ENCODE measurements around the gene SNRPD2.
A peak's percentile ranks its signal among the peaks of the same experiment; 100 is the strongest.

Gene SNRPD2

GRCh38 chr19:45650722-45651121 is 41.0 kb downstream of the SNRPD2 start:
- TF ChIP-seq, protein P1, sequence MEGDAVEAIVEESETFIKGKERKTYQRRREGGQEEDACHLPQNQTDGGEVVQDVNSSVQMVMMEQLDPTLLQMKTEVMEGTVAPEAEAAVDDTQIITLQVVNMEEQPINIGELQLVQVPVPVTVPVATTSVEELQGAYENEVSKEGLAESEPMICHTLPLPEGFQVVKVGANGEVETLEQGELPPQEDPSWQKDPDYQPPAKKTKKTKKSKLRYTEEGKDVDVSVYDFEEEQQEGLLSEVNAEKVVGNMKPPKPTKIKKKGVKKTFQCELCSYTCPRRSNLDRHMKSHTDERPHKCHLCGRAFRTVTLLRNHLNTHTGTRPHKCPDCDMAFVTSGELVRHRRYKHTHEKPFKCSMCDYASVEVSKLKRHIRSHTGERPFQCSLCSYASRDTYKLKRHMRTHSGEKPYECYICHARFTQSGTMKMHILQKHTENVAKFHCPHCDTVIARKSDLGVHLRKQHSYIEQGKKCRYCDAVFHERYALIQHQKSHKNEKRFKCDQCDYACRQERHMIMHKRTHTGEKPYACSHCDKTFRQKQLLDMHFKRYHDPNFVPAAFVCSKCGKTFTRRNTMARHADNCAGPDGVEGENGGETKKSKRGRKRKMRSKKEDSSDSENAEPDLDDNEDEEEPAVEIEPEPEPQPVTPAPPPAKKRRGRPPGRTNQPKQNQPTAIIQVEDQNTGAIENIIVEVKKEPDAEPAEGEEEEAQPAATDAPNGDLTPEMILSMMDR (IDR thresholded peaks at IDR 0.05; ENCODE audit: low read depth, low read length, missing control alignments), result no peak
- no peak overlapping the region for H3K4me3 ChIP-seq (ENCODE audit: low read depth, low read length)
- no peak for DNase-seq (ENCODE audit: low read depth)

DNA sequence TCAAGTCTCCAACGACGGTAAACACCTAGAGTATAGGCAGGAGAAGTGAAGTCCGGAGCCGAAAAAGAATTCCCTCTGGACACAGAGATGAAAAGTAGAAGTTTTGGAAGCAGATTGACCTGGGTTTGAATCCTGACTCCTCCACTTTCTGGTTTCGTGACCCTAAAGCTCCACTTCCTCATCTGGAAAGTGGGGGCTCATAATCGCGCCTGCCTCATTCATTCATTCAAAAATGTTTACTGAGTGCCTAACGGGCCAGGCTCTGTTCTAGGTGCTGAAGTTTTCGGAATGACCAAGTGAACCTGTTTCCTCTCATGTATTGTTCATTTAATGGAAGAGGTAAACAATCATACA is 45.4 kb downstream of the SNRPD2 start:
- peak overlapping the region; percentile 61; the same call in 1 of the 2 replicates for H3K4me3 ChIP-seq (ENCODE audit: low read depth, low read length)

DNA sequence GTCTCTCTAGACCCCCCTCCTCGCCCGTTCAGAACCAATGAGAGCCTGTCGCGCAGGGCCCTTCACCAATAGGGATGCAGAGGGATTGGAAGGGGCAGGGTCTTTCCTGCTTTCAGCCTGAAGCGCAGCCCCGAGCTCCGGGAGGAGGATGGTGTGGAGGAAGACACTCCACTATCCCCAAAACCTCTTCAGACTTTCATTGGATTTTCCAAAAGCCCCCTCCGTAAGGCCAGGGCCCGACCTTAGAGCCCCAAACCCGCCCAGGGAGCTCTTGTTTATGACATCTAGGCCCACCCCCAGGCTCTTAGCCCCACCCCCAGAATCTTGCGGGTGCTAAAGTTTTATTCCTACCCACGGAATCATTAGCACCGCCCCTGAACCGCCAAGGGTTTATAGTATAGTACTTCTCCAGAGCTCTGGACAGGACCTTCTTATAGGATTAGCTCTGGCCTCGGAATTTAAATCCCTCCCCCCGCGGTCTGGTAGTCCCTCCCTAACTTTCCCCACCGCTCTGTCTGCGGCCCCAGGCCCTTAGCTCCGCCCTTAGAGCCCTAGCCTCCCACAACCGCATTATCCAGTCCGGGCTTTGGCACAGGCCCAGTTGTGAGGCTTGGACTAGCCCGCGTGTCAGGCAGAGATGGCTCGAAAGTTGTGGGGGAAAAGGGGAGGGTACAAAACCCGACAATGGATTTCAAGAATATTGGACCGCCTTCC is 46.0 kb downstream of the SNRPD2 start:
- TF ChIP-seq, protein P1 (IDR thresholded peaks at IDR 0.05; ENCODE audit: low read depth, low read length, missing control alignments), result no peak
- peak overlapping the region; percentile 61 for H3K4me3 ChIP-seq (ENCODE audit: low read depth, low read length)
- peak; percentile 73 for DNase-seq (ENCODE audit: low read depth)

More for the DNA sequence above, 45.4 kb downstream of the SNRPD2 start:
- DNase-seq (ENCODE audit: low read depth), result no peak
- TF ChIP-seq, protein P1 (IDR thresholded peaks at IDR 0.05; ENCODE audit: low read depth, low read length, missing control alignments), result no peak

DNA sequence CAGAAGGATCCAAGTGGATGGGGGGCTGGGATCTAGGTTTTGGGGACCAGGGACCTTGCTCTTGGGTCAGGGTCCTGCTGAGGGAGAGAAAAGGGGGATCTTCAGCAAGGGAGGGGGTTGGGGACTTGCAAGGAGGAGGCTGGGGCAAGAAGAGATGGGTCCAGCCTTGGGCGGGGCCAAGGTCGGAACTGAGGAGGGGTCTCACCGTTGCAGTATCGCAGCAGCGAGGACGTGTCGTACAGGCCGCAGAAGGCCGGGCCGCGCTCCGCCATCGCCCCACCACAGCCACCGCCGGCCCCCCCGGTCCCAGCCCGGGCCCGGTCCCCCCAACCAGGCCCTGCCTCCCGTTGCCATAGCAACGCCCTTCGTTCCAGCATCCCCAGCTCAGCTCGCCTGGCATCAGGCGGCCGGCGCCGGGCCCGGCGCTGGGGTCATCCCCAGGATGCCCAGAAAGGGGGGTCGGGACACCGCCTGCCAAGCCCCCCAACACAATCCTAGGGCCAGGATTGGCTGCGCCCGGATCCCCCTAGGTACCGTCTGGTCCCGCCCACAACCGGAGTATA is 46.6 kb downstream of the SNRPD2 start:
- DNase-seq (ENCODE audit: low read depth), result no peak
- TF ChIP-seq, protein P1 (IDR thresholded peaks at IDR 0.05; ENCODE audit: low read depth, low read length, missing control alignments), result no peak
- peak overlapping the region; percentile 61 for H3K4me3 ChIP-seq (ENCODE audit: low read depth, low read length)

- peak overlapping the region; percentile 45; the same call in 1 of the 2 replicates for H3K4me3 ChIP-seq (ENCODE audit: low read depth, low read length)
- DNase-seq (ENCODE audit: low read depth), result no peak
- TF ChIP-seq, protein P1 (IDR thresholded peaks at IDR 0.05; ENCODE audit: low read depth, low read length, missing control alignments), result no peak
Measured at GRCh38 chr19:45643927-45644771, 47.6 kb downstream of the SNRPD2 start.

GRCh38 chr19:45643024-45643926 is 48.5 kb downstream of the SNRPD2 start:
- H3K4me3 ChIP-seq (ENCODE audit: low read depth, low read length), result peak overlapping the region; percentile 45
- TF ChIP-seq, protein P1 (IDR thresholded peaks at IDR 0.05; ENCODE audit: low read depth, low read length, missing control alignments), result peak; percentile 100
- peak; percentile 71 for DNase-seq (ENCODE audit: low read depth)

All from GM12864 (cell line).